A549 (cell line): ENCODE results near the gene GAS7.

Experiments used
- CTCF ChIP-seq: fragments of >200 bp; sonication (Bioruptor Twin); formaldehyde crosslinking; IDR thresholded peaks from 3 replicates; pipeline ENCODE4 v1.5.1; 2016
- EP300 ChIP-seq, 2 experiments: fragments of >200 bp; sonication (Bioruptor Twin); formaldehyde crosslinking; IDR thresholded peaks; 2 replicates in 1 of 2; 3 replicates in 1 of 2; pipeline ENCODE4 v1.6.1; 2016 to 2017
- MAZ ChIP-seq: fragments of 150-350 bp; IDR thresholded peaks from 2 replicates; pipeline ENCODE4 v1.6.1; 2014; ENCODE audit warnings: antibody characterized with exemption, low read depth, low read length, borderline replicate concordance
- TF ChIP-seq, protein P1 (sequence below): IDR thresholded peaks from 2 replicates; pipeline ENCODE4 v1.6.1; 2012
- TF ChIP-seq, protein P2 (sequence below): fragments of 200-600 bp; sonication (generic); IDR thresholded peaks from 2 replicates; pipeline ENCODE4 v1.6.1; 2016; ENCODE audit warnings: antibody characterized with exemption, mild to moderate bottlenecking, moderate library complexity

DNA sequence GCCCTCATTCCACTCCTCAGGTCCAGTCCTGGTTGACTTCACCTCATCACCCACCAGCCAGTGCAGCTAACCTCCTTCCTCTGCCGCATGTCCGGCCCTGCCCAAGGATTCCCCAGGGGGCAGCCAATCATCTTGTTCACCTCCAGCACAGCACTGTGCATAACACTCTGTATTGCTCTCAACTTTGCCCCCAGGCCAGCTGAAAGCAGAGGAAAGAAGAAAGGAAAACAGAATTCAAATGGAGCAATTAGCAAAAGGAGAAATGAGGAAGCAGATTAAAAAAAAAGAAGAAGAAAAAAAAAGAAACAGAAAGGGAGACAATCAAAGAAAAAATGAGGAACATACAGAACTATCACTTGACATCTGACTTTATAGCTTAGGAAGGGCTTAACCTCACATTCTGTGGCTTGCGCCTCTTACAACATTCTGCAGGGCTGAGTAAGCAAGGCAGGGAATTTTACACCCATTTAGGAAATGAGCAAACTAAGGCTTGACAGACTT, 26.1 kb downstream of the GAS7 start:
- TF ChIP-seq EP300 (IDR thresholded peaks at IDR 0.05) (no peak), CTCF (no peak), MAZ (no peak)
- TF ChIP-seq, protein P1, sequence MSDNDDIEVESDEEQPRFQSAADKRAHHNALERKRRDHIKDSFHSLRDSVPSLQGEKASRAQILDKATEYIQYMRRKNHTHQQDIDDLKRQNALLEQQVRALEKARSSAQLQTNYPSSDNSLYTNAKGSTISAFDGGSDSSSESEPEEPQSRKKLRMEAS: no peak
- TF ChIP-seq, protein P2, sequence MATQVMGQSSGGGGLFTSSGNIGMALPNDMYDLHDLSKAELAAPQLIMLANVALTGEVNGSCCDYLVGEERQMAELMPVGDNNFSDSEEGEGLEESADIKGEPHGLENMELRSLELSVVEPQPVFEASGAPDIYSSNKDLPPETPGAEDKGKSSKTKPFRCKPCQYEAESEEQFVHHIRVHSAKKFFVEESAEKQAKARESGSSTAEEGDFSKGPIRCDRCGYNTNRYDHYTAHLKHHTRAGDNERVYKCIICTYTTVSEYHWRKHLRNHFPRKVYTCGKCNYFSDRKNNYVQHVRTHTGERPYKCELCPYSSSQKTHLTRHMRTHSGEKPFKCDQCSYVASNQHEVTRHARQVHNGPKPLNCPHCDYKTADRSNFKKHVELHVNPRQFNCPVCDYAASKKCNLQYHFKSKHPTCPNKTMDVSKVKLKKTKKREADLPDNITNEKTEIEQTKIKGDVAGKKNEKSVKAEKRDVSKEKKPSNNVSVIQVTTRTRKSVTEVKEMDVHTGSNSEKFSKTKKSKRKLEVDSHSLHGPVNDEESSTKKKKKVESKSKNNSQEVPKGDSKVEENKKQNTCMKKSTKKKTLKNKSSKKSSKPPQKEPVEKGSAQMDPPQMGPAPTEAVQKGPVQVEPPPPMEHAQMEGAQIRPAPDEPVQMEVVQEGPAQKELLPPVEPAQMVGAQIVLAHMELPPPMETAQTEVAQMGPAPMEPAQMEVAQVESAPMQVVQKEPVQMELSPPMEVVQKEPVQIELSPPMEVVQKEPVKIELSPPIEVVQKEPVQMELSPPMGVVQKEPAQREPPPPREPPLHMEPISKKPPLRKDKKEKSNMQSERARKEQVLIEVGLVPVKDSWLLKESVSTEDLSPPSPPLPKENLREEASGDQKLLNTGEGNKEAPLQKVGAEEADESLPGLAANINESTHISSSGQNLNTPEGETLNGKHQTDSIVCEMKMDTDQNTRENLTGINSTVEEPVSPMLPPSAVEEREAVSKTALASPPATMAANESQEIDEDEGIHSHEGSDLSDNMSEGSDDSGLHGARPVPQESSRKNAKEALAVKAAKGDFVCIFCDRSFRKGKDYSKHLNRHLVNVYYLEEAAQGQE: no peak
